ENCODE results near the gene OR1F1. TPM values are rescaled to one million over a fixed set of nuclear protein-coding genes. Genes with fewer than 3 reads are reported as not detected.
"Not testable (repeated sequence)": the region's sequence is repeated elsewhere in the genome, so short reads cannot be mapped to it uniquely, and the experiment has no call there.

The OR1F1 gene
- total RNA-seq, 1 donor from 2014 or later, result not detected

GRCh38 chr16:3165111-3165822, 22.7 kb upstream of the OR1F1 start:
- H3K4me3 ChIP-seq, result peak overlapping the region in 1 of 2 donors; percentile 56
- H3K27me3 ChIP-seq, result no peaks in the 10 kb centered on the region
- no peaks in the 10 kb centered on the region for H3K9me3 ChIP-seq
- intact Hi-C loops (cut with DNase I), result no loop called here
- DNase-seq (ENCODE audit: low spot score in 2 of 2), result no peak
- peaks cover 0 to 6% of the 10 kb centered on the region in 2 donors for H3K4me1 ChIP-seq
- peak overlapping the region in 1 of 2 donors; percentile 42 for H3K27ac ChIP-seq
- no peaks in the 10 kb centered on the region for H3K36me3 ChIP-seq
- TF ChIP-seq CTCF (IDR thresholded peaks at IDR 0.05), result no peak

GRCh38 chr16:3166505-3166886, 21.5 kb upstream of the OR1F1 start:
- Histone ChIP-seq H3K27me3 (no peaks in the 10 kb centered on the region), H3K9me3 (no peaks in the 10 kb centered on the region), H3K4me3 (no peak overlapping the region), H3K4me1 (peaks cover 9 to 11% of the 10 kb centered on the region in 2 donors), H3K27ac (no peak overlapping the region), H3K36me3 (no peaks in the 10 kb centered on the region)
- intact Hi-C loops (cut with DNase I), result loop anchor here (1.0 kb wide), 1 partner anchor 107 kb away; no protein-coding TSS in a partner anchor
- DNase-seq (ENCODE audit: low spot score in 2 of 2), result no peak
- no peak for TF ChIP-seq CTCF (IDR thresholded peaks at IDR 0.05)

GRCh38 chr16:3168729-3169128, 19.3 kb upstream of the OR1F1 start:
- H3K36me3 ChIP-seq; intact Hi-C loops (cut with DNase I): not testable (repeated sequence)
- peaks cover 19% of the 10 kb centered on the region for H3K27me3 ChIP-seq

GRCh38 chr16:3170440-3171180, 17.4 kb upstream of the OR1F1 start:
- H3K27me3 ChIP-seq, result peaks cover 29% of the 10 kb centered on the region
- H3K9me3 ChIP-seq, result no peaks in the 10 kb centered on the region
- H3K4me3 ChIP-seq, result peak overlapping the region; percentile 14 to 53
- H3K36me3 ChIP-seq, result no peaks in the 10 kb centered on the region
- H3K4me1 ChIP-seq, result peaks cover 9% of the 10 kb centered on the region in 2 donors
- no peak overlapping the region for H3K27ac ChIP-seq
- DNase-seq (ENCODE audit: low spot score in 2 of 2), result no peak
- TF ChIP-seq CTCF (IDR thresholded peaks at IDR 0.05), result no peak
- intact Hi-C loops (cut with DNase I), result no loop called here

More at GRCh38 chr16:3168729-3169128, 19.3 kb upstream of the OR1F1 start:
- not testable (repeated sequence) for DNase-seq (ENCODE audit: low spot score in 2 of 2); H3K27ac ChIP-seq; H3K9me3 ChIP-seq; H3K4me3 ChIP-seq
- H3K4me1 ChIP-seq, result peaks cover 9 to 11% of the 10 kb centered on the region in 2 donors

GRCh38 chr16:3171181-3171854, 16.7 kb upstream of the OR1F1 start:
- intact Hi-C loops (cut with DNase I), result no loop called here

More at GRCh38 chr16:3171181-3171854, 16.7 kb upstream of the OR1F1 start:
- no peaks in the 10 kb centered on the region for H3K36me3 ChIP-seq
- peaks cover 31% of the 10 kb centered on the region for H3K27me3 ChIP-seq
- H3K9me3 ChIP-seq, result no peaks in the 10 kb centered on the region
- H3K27ac ChIP-seq, result no peak overlapping the region
- peaks cover 6 to 9% of the 10 kb centered on the region in 2 donors for H3K4me1 ChIP-seq
- peak overlapping the region; percentile 14 to 53 for H3K4me3 ChIP-seq
- TF ChIP-seq CTCF (IDR thresholded peaks at IDR 0.05), result no peak
- DNase-seq (ENCODE audit: low spot score in 2 of 2), result no peak

Data from ascending aorta (tissue), 2 donors.